HG03159 (cell line): Measurements from ENCODE around the gene MYOM3.

Experiments used
- ATAC-seq: cut with Tn5 transposase; IDR thresholded peaks from one replicate; pipeline ENCODE4 v1.9.1; 2021; ENCODE audit warnings: mild to moderate bottlenecking, moderate library complexity; ENCODE audit not compliant: unreplicated experiment

MYOM3 gene

DNA sequence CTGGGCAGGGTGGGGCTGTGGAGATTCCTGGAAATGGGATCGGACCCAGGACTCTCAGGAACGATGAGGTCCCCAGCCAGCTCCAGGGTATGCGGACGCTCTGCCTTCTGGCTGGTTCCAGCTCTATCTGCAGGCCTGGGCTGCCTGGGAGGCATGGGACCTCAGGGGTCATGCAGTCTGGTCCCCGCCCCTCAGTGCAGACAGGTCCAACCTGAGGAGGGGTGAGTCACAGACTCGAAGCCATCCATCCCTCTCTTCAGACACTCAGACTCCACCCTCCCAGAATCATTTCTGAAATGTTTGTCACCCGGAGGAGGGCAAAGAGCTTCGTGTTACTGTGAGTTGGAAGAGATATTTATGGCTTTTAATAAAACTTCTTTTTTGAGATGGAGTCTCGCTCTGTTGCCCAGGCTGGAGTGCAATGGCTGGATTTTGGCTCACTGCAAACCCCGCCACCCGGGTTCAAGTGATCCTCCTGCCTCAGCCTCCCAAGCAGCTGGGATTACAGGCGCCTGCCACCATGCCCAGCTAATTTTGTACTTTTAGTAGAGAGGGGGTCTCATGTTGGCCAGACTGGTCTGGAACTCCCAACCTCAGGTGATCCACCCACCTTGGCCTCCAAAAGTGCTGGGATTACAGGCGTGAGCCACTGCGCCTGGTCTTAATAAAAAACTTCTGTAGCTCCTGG lies 5.9 kb upstream of the MYOM3 start:
- no peak for ATAC-seq

DNA sequence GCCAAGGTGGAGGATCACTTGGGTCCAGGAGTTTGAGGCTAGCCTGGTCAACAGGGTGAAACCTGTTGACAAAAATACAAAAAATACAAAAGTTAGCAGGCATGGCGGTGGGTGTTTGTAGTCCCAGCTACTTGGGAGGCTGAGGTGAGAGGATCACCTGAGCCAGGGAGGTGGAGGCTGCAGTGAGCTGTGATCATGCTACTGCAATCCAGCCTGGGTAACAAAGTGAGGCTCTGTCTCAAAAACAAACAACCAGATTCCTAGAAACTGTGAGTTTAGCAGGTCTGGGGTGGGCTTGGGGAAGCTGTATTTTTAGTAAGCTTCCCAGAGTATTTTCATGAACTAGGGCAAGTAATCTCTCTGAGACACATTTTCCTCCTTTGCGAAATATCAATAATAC lies 5.2 kb upstream of the MYOM3 start:
- no peak for ATAC-seq

DNA sequence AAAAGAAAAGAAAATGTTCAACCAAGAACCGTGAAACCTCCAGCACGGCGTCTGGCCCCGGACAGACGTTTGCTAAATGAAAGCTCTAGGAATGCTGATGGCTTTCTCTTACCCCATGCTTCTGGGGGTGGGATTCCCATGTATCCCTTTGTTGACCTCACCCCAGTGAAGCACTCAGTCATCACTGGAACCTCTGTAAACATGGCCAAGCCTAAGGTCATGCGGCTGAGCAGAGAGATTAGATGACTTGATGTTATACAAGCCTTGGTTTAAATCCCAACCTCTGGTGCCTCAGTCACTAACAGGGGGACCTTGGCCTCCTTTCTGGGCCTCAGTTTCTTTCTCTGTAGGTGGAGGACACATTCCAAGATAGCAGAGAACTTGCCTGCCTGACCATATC lies 2.8 kb upstream of the MYOM3 start:
- no peak for ATAC-seq

- no peak for ATAC-seq
Observed at GRCh38 chr1:24113641-24114033, 1.7 kb upstream of the MYOM3 start.

GRCh38 chr1:24111262-24111995 lies 506 bp downstream of the MYOM3 start:
- no peak for ATAC-seq

GRCh38 chr1:24110642-24111261 lies 1.2 kb downstream of the MYOM3 start:
- no peak for ATAC-seq

GRCh38 chr1:24109686-24110475 lies 2.1 kb downstream of the MYOM3 start:
- ATAC-seq = no peak

DNA sequence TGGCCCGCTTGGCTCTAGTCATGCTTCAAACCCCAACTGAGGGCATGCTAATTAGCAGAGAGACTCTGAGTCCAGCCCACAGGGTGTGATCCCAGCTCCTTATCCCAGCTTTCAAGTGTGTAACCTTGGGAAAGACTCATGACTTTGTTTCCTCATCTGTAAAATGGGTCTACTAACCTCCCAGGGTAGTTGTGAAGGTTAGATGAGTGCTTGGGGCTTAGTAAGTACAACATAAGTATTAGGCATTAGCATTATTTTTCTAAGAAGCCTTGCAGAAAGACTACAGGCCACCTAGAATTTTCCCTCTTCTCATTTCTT lies 2.8 kb downstream of the MYOM3 start:
- no peak for ATAC-seq

DNA sequence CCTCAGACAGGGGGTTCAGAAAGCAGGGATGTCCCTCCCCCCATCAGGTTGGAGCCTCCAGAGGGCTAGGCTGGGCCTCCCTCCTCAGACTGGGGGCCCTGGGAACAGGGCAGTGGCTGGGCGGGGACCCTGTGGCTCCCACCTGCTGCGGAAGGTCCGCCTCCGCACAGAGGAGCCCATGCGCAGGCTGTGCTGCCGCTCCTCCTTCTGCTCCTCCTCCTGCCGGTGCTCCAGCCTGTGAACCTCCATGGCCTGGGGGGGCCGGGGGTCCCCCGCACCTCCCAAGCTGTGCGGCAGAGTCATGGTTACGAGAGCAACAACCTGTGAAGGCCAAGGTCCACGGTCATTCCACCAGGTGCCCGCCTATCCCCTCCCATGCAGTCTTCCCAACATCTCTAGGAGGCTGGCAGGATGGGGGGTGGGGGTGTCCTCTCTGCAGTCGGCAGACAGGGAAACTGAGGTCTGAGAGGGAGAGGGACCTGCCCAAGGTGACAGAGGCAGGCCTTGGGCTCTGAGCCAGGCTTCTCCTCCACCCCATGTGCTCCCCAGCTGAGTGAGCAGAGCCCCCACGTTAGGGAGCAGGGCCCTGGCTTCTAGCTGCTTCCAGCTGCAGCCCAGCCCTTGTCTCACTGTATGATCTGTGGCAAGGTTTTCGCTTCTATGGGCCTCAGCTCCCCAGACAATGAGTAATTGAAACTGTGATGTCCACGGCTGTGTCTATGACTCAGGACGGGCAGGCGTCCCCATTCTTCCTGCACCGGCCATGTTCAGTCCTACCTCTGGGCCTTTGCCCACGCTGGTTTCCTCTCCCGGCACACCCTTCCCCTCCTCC lies 3.4 kb downstream of the MYOM3 start:
- ATAC-seq = no peak

GRCh38 chr1:24107462-24108138 lies 4.3 kb downstream of the MYOM3 start:
- no peak for ATAC-seq

GRCh38 chr1:24105368-24106160 lies 6.4 kb downstream of the MYOM3 start:
- no peak for ATAC-seq

- no peak for ATAC-seq
Observed at GRCh38 chr1:24104854-24105253, 7.1 kb downstream of the MYOM3 start.

DNA sequence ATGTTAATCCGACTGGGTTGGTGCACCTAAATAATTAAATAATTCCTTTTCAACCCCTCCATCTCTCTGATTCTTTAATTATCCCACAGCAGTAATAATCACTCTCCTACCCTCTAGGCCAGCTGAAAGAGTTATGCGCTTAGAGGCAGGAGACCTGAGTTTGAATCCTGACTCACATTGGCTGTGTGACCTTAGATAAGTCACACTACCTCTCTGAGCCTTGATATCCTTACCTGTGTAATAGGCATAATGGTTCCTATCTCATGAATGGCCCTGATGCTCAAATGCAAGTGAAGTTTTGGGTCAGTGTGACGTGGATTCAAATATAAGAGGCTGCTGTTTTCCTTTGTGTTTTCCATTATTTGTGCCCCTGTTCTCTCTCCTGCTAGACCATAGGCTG lies 8.1 kb downstream of the MYOM3 start:
- no peak for ATAC-seq

- no peak for ATAC-seq
Observed at GRCh38 chr1:24103408-24103807, 8.5 kb downstream of the MYOM3 start.

GRCh38 chr1:24102961-24103360 lies 9.0 kb downstream of the MYOM3 start:
- no peak for ATAC-seq

- no peak for ATAC-seq
Observed at GRCh38 chr1:24101796-24102586, 9.9 kb downstream of the MYOM3 start.

GRCh38 chr1:24100945-24101737 lies 10.8 kb downstream of the MYOM3 start:
- no peak for ATAC-seq
